Retina (tissue), 1 donor: Measurements from ENCODE around the gene AP5Z1.
A peak's percentile ranks its signal among the peaks of the same experiment; 100 is the strongest.

Experiments used
- DNase-seq: peaks from one replicate; pipeline ENCODE4 v3.0.0-alpha.2; 2016

Gene AP5Z1

GRCh38 chr7:4747013-4747412, 28.4 kb upstream of the AP5Z1 start:
- no peak for DNase-seq

GRCh38 chr7:4747746-4748145, 27.7 kb upstream of the AP5Z1 start:
- no peak for DNase-seq

- no peak for DNase-seq
Observed at GRCh38 chr7:4748231-4748681, 27.2 kb upstream of the AP5Z1 start.

GRCh38 chr7:4749363-4749762, 26.1 kb upstream of the AP5Z1 start:
- DNase-seq = no peak

- DNase-seq = no peak
Observed at GRCh38 chr7:4749798-4750197, 25.6 kb upstream of the AP5Z1 start.

- no peak for DNase-seq
Observed at GRCh38 chr7:4751398-4751947, 23.9 kb upstream of the AP5Z1 start.

GRCh38 chr7:4753598-4754432, 21.6 kb upstream of the AP5Z1 start:
- peak; percentile 75 for DNase-seq

GRCh38 chr7:4754433-4755010, 20.9 kb upstream of the AP5Z1 start:
- no peak for DNase-seq

- no peak for DNase-seq
Observed at GRCh38 chr7:4755045-4755444, 20.4 kb upstream of the AP5Z1 start.

- DNase-seq = no peak
Observed at GRCh38 chr7:4758111-4758510, 17.3 kb upstream of the AP5Z1 start.

- DNase-seq = no peak
Observed at GRCh38 chr7:4758791-4759190, 16.6 kb upstream of the AP5Z1 start.

GRCh38 chr7:4759211-4759610, 16.2 kb upstream of the AP5Z1 start:
- no peak for DNase-seq

GRCh38 chr7:4760952-4761351, 14.5 kb upstream of the AP5Z1 start:
- DNase-seq = no peak

- DNase-seq = no peak
Observed at GRCh38 chr7:4762121-4763055, 13.0 kb upstream of the AP5Z1 start.

- no peak for DNase-seq
Observed at GRCh38 chr7:4763091-4763793, 12.2 kb upstream of the AP5Z1 start.

GRCh38 chr7:4763794-4764185, 11.6 kb upstream of the AP5Z1 start:
- no peak for DNase-seq

GRCh38 chr7:4764402-4765007, 10.9 kb upstream of the AP5Z1 start:
- no peak for DNase-seq

GRCh38 chr7:4765776-4766490, 9.5 kb upstream of the AP5Z1 start:
- no peak for DNase-seq

GRCh38 chr7:4766666-4767519, 8.5 kb upstream of the AP5Z1 start:
- DNase-seq = no peak
